ACC112 (cell line): Measurements from ENCODE around the gene PRORP.
"Not testable (repeated sequence)": the region's sequence is repeated elsewhere in the genome, so short reads cannot be mapped to it uniquely, and the experiment has no call there.

Source experiments
- H2AFZ ChIP-seq: fragments of 200-600 bp; sonication (generic); one replicate; pipeline ENCODE4 v1.6.0; 2017; ENCODE audit warnings: antibody characterized with exemption, low read length; ENCODE audit not compliant: unreplicated experiment
- H3K27ac ChIP-seq: fragments of 200-600 bp; sonication (generic); 2 replicates; pipeline ENCODE4 v1.5.1; 2014; ENCODE audit warnings: low read depth, mild to moderate bottlenecking, antibody characterized with exemption, low read length, moderate library complexity
- H3K27me3 ChIP-seq: fragments of 200-600 bp; sonication (generic); 2 replicates; pipeline ENCODE4 v1.6.1; 2014; ENCODE audit warnings: mild to moderate bottlenecking, antibody characterized with exemption, low read length, moderate library complexity, mixed read lengths; ENCODE audit not compliant: insufficient read depth
- H3K36me3 ChIP-seq: fragments of 200-600 bp; sonication (generic); 2 replicates; pipeline ENCODE4 v1.6.1; 2016; ENCODE audit warnings: mild to moderate bottlenecking, antibody characterized with exemption, low read length, moderate library complexity, mixed read lengths; ENCODE audit not compliant: insufficient read depth
- H3K4me1 ChIP-seq: fragments of 200-600 bp; sonication (generic); one replicate; pipeline ENCODE4 v1.6.1; 2016; ENCODE audit warnings: low read length, mixed read lengths; ENCODE audit not compliant: insufficient read depth, unreplicated experiment, control insufficient read depth
- H3K4me3 ChIP-seq: fragments of 200-600 bp; sonication (generic); 2 replicates; pipeline ENCODE4 v1.5.1; 2014; ENCODE audit warnings: mild to moderate bottlenecking, low read depth, low read length
- H3K79me2 ChIP-seq: fragments of 200-600 bp; sonication (generic); one replicate; pipeline ENCODE4 v1.6.0; 2016; ENCODE audit warnings: low read length; ENCODE audit not compliant: control insufficient read depth, unreplicated experiment, insufficient read depth

The PRORP gene

DNA sequence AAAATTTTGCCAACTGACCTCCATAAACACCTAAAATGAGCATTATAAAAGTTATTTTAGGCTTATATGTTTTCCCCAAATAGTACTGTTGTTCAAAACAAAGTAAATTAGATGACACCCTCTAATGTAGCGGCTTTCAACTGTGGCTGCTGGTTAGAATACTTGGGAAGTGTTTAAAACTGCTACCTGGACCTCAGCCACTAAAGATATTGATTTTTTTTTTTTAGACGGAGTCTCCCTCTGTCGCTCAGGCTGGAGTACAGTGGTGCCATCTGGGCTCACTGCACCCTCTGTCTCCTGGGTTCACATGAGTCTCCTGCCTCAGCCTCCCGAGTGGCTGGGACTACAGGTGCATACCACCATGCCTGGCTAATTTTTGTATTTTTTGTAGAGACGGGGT lies 16.2 kb downstream of the PRORP start:
- no peak overlapping the region for H3K4me3 ChIP-seq
- no peak overlapping the region for H3K27ac ChIP-seq
- H2AFZ ChIP-seq = no peak overlapping the region
- H3K79me2 ChIP-seq = peaks cover 9% of the 10 kb centered on the region
- H3K36me3 ChIP-seq = peaks cover 6% of the 10 kb centered on the region
- no peaks in the 10 kb centered on the region for H3K27me3 ChIP-seq
- peaks cover 3% of the 10 kb centered on the region for H3K4me1 ChIP-seq

DNA sequence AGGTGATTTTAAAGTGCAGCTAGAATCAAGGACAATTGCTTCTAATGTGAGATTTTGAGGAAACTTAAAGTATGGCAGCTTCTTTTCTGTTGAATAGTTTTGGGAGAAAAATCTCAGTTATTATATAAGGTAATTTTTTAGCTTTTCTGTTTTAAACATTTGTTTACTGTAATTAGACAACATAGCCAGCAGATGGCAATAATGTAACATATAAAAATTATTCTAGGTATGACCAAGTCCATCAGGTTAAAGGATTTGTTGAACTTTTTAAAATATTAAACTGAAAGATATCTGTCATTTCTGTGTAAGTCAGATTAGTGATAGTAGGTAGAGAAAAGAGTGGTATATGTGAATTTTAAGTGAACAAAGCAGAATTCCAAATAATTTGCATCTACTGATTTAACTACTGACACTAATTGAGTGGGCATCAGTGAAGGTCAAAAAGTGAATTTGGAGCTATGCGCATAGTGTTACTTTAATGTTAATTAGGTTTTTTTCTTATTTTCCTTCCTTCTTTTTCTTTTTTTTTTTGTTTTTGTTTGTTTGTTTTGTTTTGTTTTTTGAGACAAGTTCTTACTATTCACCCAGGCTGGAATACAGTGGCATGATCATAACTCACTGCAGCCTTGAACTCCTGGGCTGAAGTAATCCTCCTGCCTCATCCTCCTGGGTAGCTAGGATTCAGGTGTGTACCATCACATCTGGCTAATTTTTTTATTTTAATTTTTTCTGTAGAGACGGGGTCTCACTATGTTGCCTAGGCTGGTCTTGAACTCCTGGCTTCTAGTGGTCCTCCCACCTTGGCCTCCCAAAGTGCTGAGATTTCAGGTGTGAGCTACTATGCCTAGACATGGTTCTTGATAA lies 18.6 kb downstream of the PRORP start:
- Histone ChIP-seq H3K79me2 (peaks cover 16% of the 10 kb centered on the region), H3K27me3 (no peaks in the 10 kb centered on the region), H3K27ac (no peak overlapping the region), H3K4me3 (no peak overlapping the region), H3K36me3 (peaks cover 8% of the 10 kb centered on the region), H2AFZ (no peak overlapping the region), H3K4me1 (peaks cover 3% of the 10 kb centered on the region)

DNA sequence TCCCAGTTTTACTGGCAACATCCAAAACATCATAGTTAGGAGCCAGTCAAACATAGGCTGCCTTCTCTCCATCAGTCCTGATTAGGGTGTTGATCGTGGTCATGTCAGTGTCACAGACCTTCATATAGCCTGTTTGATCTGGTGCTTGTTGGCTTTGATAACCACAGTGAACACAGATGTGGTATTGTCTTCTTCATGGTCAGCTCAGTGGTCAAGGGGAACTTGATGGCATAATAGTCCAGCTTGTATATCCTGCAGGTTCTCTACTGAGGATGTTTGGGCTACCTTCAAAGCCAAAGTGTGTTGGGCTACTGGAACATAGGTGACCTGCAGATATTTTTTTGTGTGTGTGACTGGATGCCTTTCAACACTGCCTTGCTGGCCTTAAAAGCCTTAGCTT lies 21.7 kb downstream of the PRORP start:
- H2AFZ ChIP-seq = no peak overlapping the region
- no peak overlapping the region for H3K4me3 ChIP-seq
- no peak overlapping the region for H3K27ac ChIP-seq
- H3K27me3 ChIP-seq = no peaks in the 10 kb centered on the region
- peaks cover 3% of the 10 kb centered on the region for H3K4me1 ChIP-seq
- peaks cover 17% of the 10 kb centered on the region for H3K79me2 ChIP-seq
- H3K36me3 ChIP-seq = peaks cover 18% of the 10 kb centered on the region

DNA sequence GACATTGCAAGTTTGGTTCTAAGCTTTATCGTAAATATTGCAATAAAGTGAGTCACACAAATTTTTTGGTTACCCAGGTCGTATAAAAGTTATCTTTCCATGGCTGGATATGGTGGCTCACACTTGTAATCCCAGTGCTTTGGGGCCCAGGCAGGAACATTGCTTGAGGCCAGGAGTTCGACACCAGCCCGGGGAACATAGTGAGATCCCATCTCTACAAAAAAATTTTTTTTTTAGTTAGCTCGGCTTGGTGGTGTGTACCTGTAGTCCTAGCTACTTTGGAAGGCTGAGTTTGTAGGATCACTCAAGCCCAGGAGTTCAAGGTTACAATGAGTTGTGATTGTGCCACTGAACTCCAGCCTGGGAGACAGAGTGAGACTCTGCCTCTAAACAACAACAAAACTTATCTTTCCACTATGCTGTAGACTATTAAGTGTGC lies 24.4 kb downstream of the PRORP start:
- no peak overlapping the region for H3K27ac ChIP-seq
- H3K4me1 ChIP-seq = no peaks in the 10 kb centered on the region
- H3K36me3 ChIP-seq = peaks cover 12% of the 10 kb centered on the region
- H3K79me2 ChIP-seq = peaks cover 23% of the 10 kb centered on the region
- H3K27me3 ChIP-seq = no peaks in the 10 kb centered on the region
- H3K4me3 ChIP-seq = no peak overlapping the region
- no peak overlapping the region for H2AFZ ChIP-seq

DNA sequence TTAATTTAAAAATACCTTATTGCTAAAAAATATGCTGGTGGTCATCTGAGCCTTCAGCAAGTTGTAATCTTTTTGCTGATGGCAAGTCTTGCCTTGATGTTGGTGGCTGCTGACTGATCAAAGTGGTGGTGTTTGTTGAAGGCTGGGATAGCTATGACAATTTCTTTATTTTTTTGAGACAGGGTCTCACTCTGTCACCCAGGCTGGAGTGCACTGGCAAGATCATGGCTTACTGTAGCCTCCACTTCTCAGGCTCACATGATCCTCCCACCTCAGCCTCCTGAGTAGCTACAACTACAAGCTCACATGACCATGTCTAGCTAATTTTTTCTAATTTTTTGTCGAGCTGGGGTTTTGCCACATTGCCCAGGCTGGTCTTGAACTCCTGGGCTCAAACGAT lies 24.8 kb downstream of the PRORP start:
- Histone ChIP-seq H2AFZ (no peak overlapping the region), H3K79me2 (peaks cover 23% of the 10 kb centered on the region), H3K36me3 (peaks cover 12% of the 10 kb centered on the region), H3K4me1 (no peaks in the 10 kb centered on the region), H3K27me3 (no peaks in the 10 kb centered on the region), H3K4me3 (no peak overlapping the region), H3K27ac (no peak overlapping the region)

DNA sequence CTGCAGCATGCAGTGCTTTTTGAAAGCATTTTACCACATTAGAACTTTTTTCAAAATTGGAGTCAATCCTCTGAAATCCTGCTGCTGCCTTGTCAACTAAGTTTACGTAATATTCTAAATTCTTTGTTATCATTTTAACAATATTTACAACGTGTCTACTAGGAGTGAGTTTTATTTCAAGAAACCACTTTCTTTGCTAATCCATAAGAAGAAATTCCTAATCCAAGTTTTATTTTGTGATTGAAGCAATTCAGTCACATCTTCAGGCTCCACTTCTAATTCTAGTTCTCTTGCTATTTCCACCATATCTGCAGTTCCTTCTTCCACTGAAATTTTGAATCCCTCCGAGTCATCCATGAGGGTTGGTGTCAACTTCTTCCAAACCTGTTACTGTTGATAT lies 25.4 kb downstream of the PRORP start:
- H2AFZ ChIP-seq = no peak overlapping the region
- no peaks in the 10 kb centered on the region for H3K4me1 ChIP-seq
- H3K36me3 ChIP-seq = peaks cover 12% of the 10 kb centered on the region
- H3K79me2 ChIP-seq = peaks cover 23% of the 10 kb centered on the region
- H3K4me3 ChIP-seq = no peak overlapping the region
- H3K27me3 ChIP-seq = no peaks in the 10 kb centered on the region
- H3K27ac ChIP-seq = no peak overlapping the region

GRCh38 chr14:35149239-35149638 lies 26.9 kb downstream of the PRORP start:
- no peaks in the 10 kb centered on the region for H3K27me3 ChIP-seq
- no peak overlapping the region for H3K27ac ChIP-seq
- peaks cover 10% of the 10 kb centered on the region for H3K36me3 ChIP-seq
- no peaks in the 10 kb centered on the region for H3K4me1 ChIP-seq
- peaks cover 23% of the 10 kb centered on the region for H3K79me2 ChIP-seq
- no peak overlapping the region for H2AFZ ChIP-seq
- no peak overlapping the region for H3K4me3 ChIP-seq

DNA sequence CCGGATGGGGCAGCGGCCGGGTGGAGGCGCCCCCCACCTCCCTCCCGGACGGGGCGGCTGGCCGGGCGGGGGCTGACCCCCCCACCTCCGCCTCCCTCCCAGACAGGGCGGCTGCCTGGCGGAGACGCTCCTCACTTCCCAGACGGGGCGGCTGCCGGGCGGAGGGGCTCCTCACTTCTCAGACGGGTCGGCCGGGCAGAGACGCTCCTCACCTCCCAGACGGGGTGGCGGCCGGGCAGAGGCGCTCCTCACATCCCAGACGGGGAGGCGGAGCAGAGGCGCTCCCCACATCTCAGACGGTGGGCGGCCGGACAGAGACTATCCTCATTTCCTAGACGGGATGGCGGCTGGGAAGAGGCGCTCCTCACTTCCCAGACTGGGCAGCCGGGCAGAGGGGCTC lies 30.2 kb downstream of the PRORP start:
- H3K4me3 ChIP-seq, H2AFZ ChIP-seq, H3K27ac ChIP-seq, H3K27me3 ChIP-seq: not testable (repeated sequence)
- Histone ChIP-seq H3K36me3 (peaks cover 10% of the 10 kb centered on the region), H3K4me1 (peaks cover 12% of the 10 kb centered on the region), H3K79me2 (peaks cover 20% of the 10 kb centered on the region)

- no peak overlapping the region for H3K27ac ChIP-seq
- peaks cover 15% of the 10 kb centered on the region for H3K4me1 ChIP-seq
- H3K79me2 ChIP-seq = peaks cover 16% of the 10 kb centered on the region
- H3K27me3 ChIP-seq = no peaks in the 10 kb centered on the region
- H3K4me3 ChIP-seq = no peak overlapping the region
- peaks cover 5% of the 10 kb centered on the region; the same call in 1 of the 2 replicates for H3K36me3 ChIP-seq
- no peak overlapping the region for H2AFZ ChIP-seq
Observed at GRCh38 chr14:35154016-35154415, 31.7 kb downstream of the PRORP start.

- H3K27ac ChIP-seq = peak overlapping the region; percentile 65
- peak overlapping the region; percentile 38; the same call in 1 of the 2 replicates for H3K4me3 ChIP-seq
- peaks cover 6% of the 10 kb centered on the region; the same call in 1 of the 2 replicates for H3K36me3 ChIP-seq
Observed at GRCh38 chr14:35155962-35156361, 33.6 kb downstream of the PRORP start.

GRCh38 chr14:35158491-35158890 lies 36.1 kb downstream of the PRORP start:
- Histone ChIP-seq H3K4me3 (no peak overlapping the region), H3K79me2 (peaks cover 13% of the 10 kb centered on the region), H3K36me3 (peaks cover 6% of the 10 kb centered on the region; the same call in 1 of the 2 replicates), H2AFZ (no peak overlapping the region), H3K4me1 (peaks cover 50% of the 10 kb centered on the region), H3K27me3 (no peaks in the 10 kb centered on the region), H3K27ac (no peak overlapping the region)

More at GRCh38 chr14:35155962-35156361, 33.6 kb downstream of the PRORP start:
- Histone ChIP-seq H3K4me1 (peaks cover 32% of the 10 kb centered on the region), H3K79me2 (peaks cover 13% of the 10 kb centered on the region), H2AFZ (peak overlapping the region; percentile 9), H3K27me3 (no peaks in the 10 kb centered on the region)
